HG03135 (cell line): ENCODE data around the gene TRIM54.

Source experiments
- ATAC-seq: cut with Tn5 transposase; IDR thresholded peaks from one replicate; pipeline ENCODE4 v1.9.1; 2021; ENCODE audit warnings: mild to moderate bottlenecking, moderate library complexity; ENCODE audit not compliant: unreplicated experiment

Gene TRIM54

DNA sequence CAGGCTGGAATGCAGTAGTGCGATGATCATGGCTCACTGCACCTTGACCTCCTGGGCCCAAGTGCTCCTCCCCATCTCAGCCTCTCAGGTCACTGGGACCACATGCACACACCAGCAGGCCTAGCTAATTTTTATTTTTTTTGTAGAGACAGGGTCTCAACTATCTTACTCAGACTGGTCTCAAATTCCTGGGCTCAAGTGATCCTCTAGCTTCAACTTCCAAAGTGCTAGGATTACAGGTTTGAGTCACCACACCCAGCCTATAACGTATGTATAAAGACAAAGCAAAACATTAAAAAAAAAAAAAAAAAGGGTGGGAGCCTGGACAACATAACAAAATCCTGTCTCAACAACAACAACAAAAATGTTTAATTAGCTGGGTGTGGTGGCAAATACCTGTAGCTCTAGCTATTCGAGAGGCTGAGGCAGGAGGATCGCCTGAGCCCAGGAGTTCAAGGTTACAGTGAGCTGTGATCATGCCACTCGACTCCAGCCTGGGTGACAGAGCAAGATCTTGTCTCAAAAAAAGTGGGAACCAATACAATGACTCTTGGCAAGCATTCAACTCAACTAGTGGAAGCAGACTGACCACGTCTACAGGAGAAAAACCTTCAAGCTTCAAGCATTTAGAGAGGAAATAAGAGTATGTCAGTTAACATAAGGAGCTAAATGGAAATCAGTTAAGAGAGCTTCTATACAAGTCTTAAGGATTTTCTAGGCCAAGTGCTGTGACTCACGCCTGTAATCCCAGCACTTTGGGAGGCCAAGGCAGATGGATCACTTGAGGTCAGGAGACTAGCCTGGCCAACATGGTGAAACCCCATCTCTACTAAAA is 71.8 kb downstream of the TRIM54 start:
- no peak for ATAC-seq

- no peak for ATAC-seq
These were observed 72.3 kb downstream of the TRIM54 start for GRCh38 chr2:27354597-27354927.

GRCh38 chr2:27356056-27356381 is 73.8 kb downstream of the TRIM54 start:
- ATAC-seq, result peak; percentile 42

GRCh38 chr2:27356382-27357181 is 74.4 kb downstream of the TRIM54 start, which contains the start of gene GTF3C2:
TSS of gene GTF3C2 (minus strand) at chr2:27356764. CDS start at chr2:27343554, 13,210 bp downstream.
- ATAC-seq, result peak; percentile 85
